ENCODE results near the gene POMT1. TPM values are rescaled to one million over a fixed set of nuclear protein-coding genes. Genes with fewer than 3 reads are reported as not detected.

Gene POMT1
- total and polyA plus RNA-seq, 2 of the 8 experiments (the other 6 are each of a cell fraction or from before 2014, with no cell fraction given) = 22.3 to 33.2 TPM

DNA sequence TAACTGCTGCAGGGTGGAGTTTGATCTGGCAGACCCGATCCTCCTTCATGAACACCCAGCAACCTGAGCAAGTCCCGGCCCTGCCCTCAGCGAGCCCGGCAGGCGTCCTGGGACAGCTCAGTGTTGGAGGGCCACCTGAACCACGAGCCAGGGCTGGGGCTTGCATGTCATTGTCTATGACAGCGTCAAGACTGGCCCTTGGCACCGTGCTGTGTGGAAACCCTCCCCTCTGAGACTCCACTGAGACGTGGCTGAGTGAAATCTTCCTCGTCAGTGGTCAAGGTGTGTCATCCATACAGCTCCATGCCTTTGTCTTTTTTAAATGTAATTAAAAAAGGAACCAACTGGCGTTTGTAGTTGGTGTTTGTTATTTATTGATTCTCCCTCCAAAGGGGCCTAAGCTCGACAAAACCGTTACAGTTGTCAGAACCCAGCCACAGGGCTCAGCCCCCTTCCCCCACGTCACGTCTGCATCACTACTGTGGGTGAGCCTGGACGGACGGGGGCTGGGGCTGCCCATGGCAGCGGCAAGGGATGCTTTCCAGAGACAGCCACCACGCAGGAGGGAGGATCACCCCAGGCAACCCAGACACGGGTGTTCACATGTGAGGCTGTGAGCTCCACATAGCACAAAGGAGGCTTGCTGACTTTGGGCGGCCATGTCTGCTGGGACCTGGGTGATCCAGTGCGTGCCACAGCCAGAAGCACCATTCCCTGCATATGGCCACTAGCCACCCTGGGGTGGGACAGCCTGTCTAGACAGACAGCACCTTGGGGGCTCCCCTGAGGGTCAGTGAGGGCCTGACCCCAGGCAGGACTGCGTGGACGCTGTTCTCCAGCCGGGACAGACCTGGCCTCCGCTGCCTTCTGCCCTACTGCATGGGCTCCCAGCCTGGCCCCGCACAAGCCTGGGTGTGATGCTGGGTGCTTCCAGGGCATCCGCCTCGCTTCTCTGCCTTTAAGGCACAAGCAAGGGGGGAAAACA is 21.0 kb downstream of the POMT1 start:
- Histone ChIP-seq H3K79me1 (ENCODE audit: low read depth, low read length) (no peaks in the 10 kb centered on the region), H2BK5ac (ENCODE audit: low read depth, low read length) (no peak overlapping the region), H4K5ac (ENCODE audit: insufficient read length, low read depth, low read length) (no peak overlapping the region), H2BK15ac (ENCODE audit: low read length) (no peak overlapping the region), H3K23me2 (ENCODE audit: low read depth, low read length) (no peaks in the 10 kb centered on the region), H2AK5ac (ENCODE audit: low read depth, low read length) (no peak overlapping the region), H3K36me3 (ENCODE audit: control insufficient read depth in 2 of 4, insufficient read depth in 4 of 4, low read length in 3 of 4) (peaks cover 17 to 78% (median 47%) of the 10 kb centered on the region in 4 experiments; a peak in 7 of 8 replicates), H3K4me3 (ENCODE audit: extremely low read depth in 1 of 4, insufficient read depth in 2 of 4, low read depth in 3 of 4, low read length in 4 of 4) (no peak overlapping the region), H3K27me3 (replicated peaks in 1 of 4; ENCODE audit: control insufficient read depth in 3 of 4, extremely low read depth in 1 of 4, insufficient read depth in 3 of 4, low read length in 3 of 4) (no peaks in the 10 kb centered on the region), H2BK12ac (ENCODE audit: low read depth, low read length) (no peak overlapping the region), H3K27ac (ENCODE audit: low read depth, low read length) (no peak overlapping the region), H3K4ac (replicated peaks; ENCODE audit: insufficient read length, low read depth, low read length) (no peak overlapping the region), H4K91ac (replicated peaks; ENCODE audit: insufficient read length, low read length) (no peak overlapping the region), H4K20me1 (replicated peaks in 1 of 2; ENCODE audit: control insufficient read depth in 1 of 2, insufficient read depth in 2 of 2, low read length in 2 of 2) (peaks cover 5% of the 10 kb centered on the region in 2 experiments), H3K4me1 (replicated peaks in 1 of 4; ENCODE audit: control insufficient read depth in 3 of 4, insufficient read depth in 4 of 4, low read length in 3 of 4) (no peaks in the 10 kb centered on the region), H3K9me3 (ENCODE audit: insufficient read depth in 2 of 2, low read depth in 1 of 2, low read length in 1 of 2) (no peaks in the 10 kb centered on the region), H2AFZ (ENCODE audit: low read length) (no peak overlapping the region), H3K56ac (replicated peaks; ENCODE audit: insufficient read length, low read depth, low read length) (no peak overlapping the region), H2BK120ac (replicated peaks; ENCODE audit: low read depth, low read length) (no peak overlapping the region), H3K14ac (ENCODE audit: insufficient read length) (no peak overlapping the region), H3K4me2 (ENCODE audit: insufficient read depth in 1 of 2, low read depth in 2 of 2, low read length in 2 of 2) (no peak overlapping the region), H3K9ac (replicated peaks in 1 of 4; ENCODE audit: extremely low read depth in 1 of 4, low read depth in 3 of 4, low read length in 3 of 4) (no peak overlapping the region), H3K79me2 (ENCODE audit: control insufficient read depth in 1 of 2, insufficient read depth in 2 of 2, low read length in 2 of 2) (no peaks in the 10 kb centered on the region), H3K23ac (ENCODE audit: insufficient read length) (no peak overlapping the region), H2BK20ac (ENCODE audit: low read length) (no peak overlapping the region), H3K18ac (ENCODE audit: extremely low read depth, low read length) (no peak overlapping the region), H4K8ac (ENCODE audit: extremely low read depth, insufficient read depth, low read length) (no peak overlapping the region; the same call in 1 of the 2 replicates)
- WGBS, 2 experiments (ENCODE audit: extremely low coverage in 1 of 2, insufficient coverage in 1 of 2, insufficient read length in 1 of 2, insufficient replicate concordance in 2 of 2, low coverage in 1 of 2, low lambda C conversion rate in 2 of 2, missing lambda C conversion rate in 1 of 2) = 91% methylated on average over 27 of the region's 29 CpGs; no CpG with 5 or more reads in 1 of the 2 experiments
- TF ChIP-seq ZNF274 (IDR thresholded peaks at IDR 0.05; ENCODE audit: borderline replicate concordance, extremely low read depth, low read length) (no peak), POLR2AphosphoS5 (IDR thresholded peaks at IDR 0.05; ENCODE audit: low read depth, low read length) (0 out of 2 replicates have a peak, but pooled peaks have one; percentile 65), SIX5 (IDR thresholded peaks at IDR 0.05; ENCODE audit: low read depth, low read length) (no peak)
- FAIRE-seq = no peak
- ChIA-PET CTCF (ENCODE audit: partially characterized antibody) (interaction anchor here (0.8 to 1.1 kb wide), 2 partner anchors 39 to 214 kb away, joined by 3 read pairs; no protein-coding TSS in a partner anchor), POLR2A (ENCODE audit: partially characterized antibody) (interaction anchor here (0.7 to 2.9 kb wide), 7 partner anchors 10 to 362 kb away, joined by 3 to 24 read pairs (median 3); no protein-coding TSS in a partner anchor)
- DNase-seq (ENCODE audit: low read depth in 1 of 2, low spot score in 2 of 2) = no peak
